Kidney epithelial cell (primary cell): ENCODE results near the gene AFF3. TPM values are rescaled to one million over a fixed set of nuclear protein-coding genes. Genes with fewer than 3 reads are reported as not detected.

Source experiments
- DNase-seq: peaks from one replicate; pipeline ENCODE4 v3.0.0-alpha.2; 2010; ENCODE audit warnings: low read depth
- H3K27me3 ChIP-seq: 2 replicates; pipeline ENCODE4 v1.6.0; 2011; ENCODE audit warnings: low read length; ENCODE audit not compliant: control insufficient read depth, insufficient read depth
- H3K36me3 ChIP-seq: 2 replicates; pipeline ENCODE4 v1.5.1; 2011; ENCODE audit warnings: low read length; ENCODE audit not compliant: control insufficient read depth, insufficient read depth
- H3K4me3 ChIP-seq: 2 replicates; pipeline ENCODE4 v1.5.1; 2011; ENCODE audit warnings: low read depth, mild to moderate bottlenecking, control low read depth, low read length
- CTCF ChIP-seq: IDR thresholded peaks from 2 replicates; pipeline ENCODE4 v1.5.1; 2011; ENCODE audit warnings: mild to moderate bottlenecking, moderate library complexity, low read length, control low read depth, inconsistent platforms; ENCODE audit not compliant: insufficient read depth, poor library complexity, severe bottlenecking
- total RNA-seq: library from RNA; depleted of rRNA; stranded (reverse); fragments of >200 nt; gene quantifications from 2 replicates; pipeline ENCODE4 v1.2.3, GENCODE V29; 2015

Gene AFF3
- total RNA-seq, 1 donor from 2014 or later = 13.9 TPM

- Histone ChIP-seq H3K36me3 (no peaks in the 10 kb centered on the region), H3K27me3 (no peaks in the 10 kb centered on the region), H3K4me3 (no peak overlapping the region)
- no peak for DNase-seq
- no peak for TF ChIP-seq CTCF
Measured at GRCh38 chr2:99903981-99904380, 238.4 kb downstream of the AFF3 start.

- H3K36me3 ChIP-seq = no peaks in the 10 kb centered on the region
- no peak for DNase-seq
- H3K4me3 ChIP-seq = no peak overlapping the region
- H3K27me3 ChIP-seq = no peaks in the 10 kb centered on the region
- TF ChIP-seq CTCF = no peak
Measured at GRCh38 chr2:99900556-99900955, 241.8 kb downstream of the AFF3 start.

- Histone ChIP-seq H3K4me3 (no peak overlapping the region), H3K27me3 (no peaks in the 10 kb centered on the region), H3K36me3 (no peaks in the 10 kb centered on the region)
- TF ChIP-seq CTCF = no peak
- DNase-seq = no peak
Measured at GRCh38 chr2:99899882-99900281, 242.5 kb downstream of the AFF3 start.

- no peaks in the 10 kb centered on the region for H3K27me3 ChIP-seq
- TF ChIP-seq CTCF = no peak
- H3K4me3 ChIP-seq = no peak overlapping the region
- H3K36me3 ChIP-seq = no peaks in the 10 kb centered on the region
- no peak for DNase-seq
Measured at GRCh38 chr2:99899058-99899855, 243.1 kb downstream of the AFF3 start.

- TF ChIP-seq CTCF = no peak
- DNase-seq = no peak
- no peaks in the 10 kb centered on the region for H3K36me3 ChIP-seq
- H3K27me3 ChIP-seq = no peaks in the 10 kb centered on the region
- H3K4me3 ChIP-seq = no peak overlapping the region
Measured at GRCh38 chr2:99898336-99899048, 243.9 kb downstream of the AFF3 start.
